ENCODE measurements around the gene FYTTD1.

The FYTTD1 gene

DNA sequence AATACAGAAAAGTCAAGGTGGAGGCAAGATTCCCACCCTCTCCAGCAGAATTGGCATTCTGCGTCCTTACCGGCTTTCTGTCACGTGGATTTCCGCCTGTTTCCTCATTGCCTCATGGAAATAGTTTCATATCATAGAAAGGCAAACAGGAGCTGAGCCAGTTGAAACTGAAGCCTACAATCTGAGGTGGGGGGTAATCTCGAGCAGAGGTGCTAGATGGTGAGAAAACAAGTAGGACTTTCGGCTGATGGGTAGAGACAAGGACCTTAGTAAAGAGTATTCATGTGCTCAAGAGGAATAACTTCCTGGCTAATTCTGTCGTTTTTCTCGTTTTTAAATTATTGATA lies 81.3 kb downstream of the FYTTD1 start:
- Histone ChIP-seq H3K27me3 (ENCODE audit: insufficient read depth, low read length, poor library complexity, severe bottlenecking) (no peaks in the 10 kb centered on the region), H3K9me3 (ENCODE audit: insufficient read depth, low read depth, low read length) (no peaks in the 10 kb centered on the region), H3K36me3 (ENCODE audit: insufficient read depth, low read length) (peaks cover 48% of the 10 kb centered on the region), H4K20me1 (ENCODE audit: insufficient read depth, low read length, poor library complexity, severe bottlenecking) (no peaks in the 10 kb centered on the region), H3K79me2 (ENCODE audit: insufficient read depth, low read length) (no peaks in the 10 kb centered on the region), H3F3A (ENCODE audit: low read depth) (no peaks in the 10 kb centered on the region), H3K9ac (ENCODE audit: low read depth, low read length, poor library complexity, severe bottlenecking) (no peak overlapping the region), H3K4me2 (ENCODE audit: low read depth, low read length, poor library complexity, severe bottlenecking) (no peak overlapping the region), H2AFZ (ENCODE audit: low read length) (no peak overlapping the region), H3K9me2 (replicated peaks; ENCODE audit: low read depth, low read length) (no peaks in the 10 kb centered on the region), H3K4me1 (ENCODE audit: insufficient read depth, low read length, poor library complexity, severe bottlenecking) (no peaks in the 10 kb centered on the region), H3K4me3 (ENCODE audit: low read length, poor library complexity, severe bottlenecking) (no peak overlapping the region)
- no peak for TF ChIP-seq CTCF (conservative IDR thresholded peaks at IDR 0.05; ENCODE audit: low read length)
- TF ChIP-seq EZH2phosphoT487 (IDR thresholded peaks at IDR 0.05; ENCODE audit: borderline replicate concordance): no peak

GRCh38 chr3:197833930-197834715 lies 84.4 kb downstream of the FYTTD1 start:
- H3K9me2 ChIP-seq (replicated peaks; ENCODE audit: low read depth, low read length): no peaks in the 10 kb centered on the region
- peaks cover 33% of the 10 kb centered on the region for H3K36me3 ChIP-seq (ENCODE audit: insufficient read depth, low read length)
- no peak overlapping the region for H2AFZ ChIP-seq (ENCODE audit: low read length)
- no peaks in the 10 kb centered on the region for H3K4me1 ChIP-seq (ENCODE audit: insufficient read depth, low read length, poor library complexity, severe bottlenecking)
- H3K4me2 ChIP-seq (ENCODE audit: low read depth, low read length, poor library complexity, severe bottlenecking): no peak overlapping the region
- H3K27me3 ChIP-seq (ENCODE audit: insufficient read depth, low read length, poor library complexity, severe bottlenecking): no peaks in the 10 kb centered on the region
- H3K4me3 ChIP-seq (ENCODE audit: low read length, poor library complexity, severe bottlenecking): no peak overlapping the region
- H3K9ac ChIP-seq (ENCODE audit: low read depth, low read length, poor library complexity, severe bottlenecking): no peak overlapping the region
- no peaks in the 10 kb centered on the region for H3F3A ChIP-seq (ENCODE audit: low read depth)
- no peaks in the 10 kb centered on the region for H3K79me2 ChIP-seq (ENCODE audit: insufficient read depth, low read length)
- no peaks in the 10 kb centered on the region for H3K9me3 ChIP-seq (ENCODE audit: insufficient read depth, low read depth, low read length)
- TF ChIP-seq CTCF (conservative IDR thresholded peaks at IDR 0.05; ENCODE audit: low read length): no peak
- TF ChIP-seq EZH2phosphoT487 (IDR thresholded peaks at IDR 0.05; ENCODE audit: borderline replicate concordance): no peak
- H4K20me1 ChIP-seq (ENCODE audit: insufficient read depth, low read length, poor library complexity, severe bottlenecking): no peaks in the 10 kb centered on the region

- no peaks in the 10 kb centered on the region for H3F3A ChIP-seq (ENCODE audit: low read depth)
- no peaks in the 10 kb centered on the region for H3K9me3 ChIP-seq (ENCODE audit: insufficient read depth, low read depth, low read length)
- H3K4me1 ChIP-seq (ENCODE audit: insufficient read depth, low read length, poor library complexity, severe bottlenecking): no peaks in the 10 kb centered on the region
- peaks cover 35% of the 10 kb centered on the region; the same call in 1 of the 2 replicates for H3K36me3 ChIP-seq (ENCODE audit: insufficient read depth, low read length)
- H3K27me3 ChIP-seq (ENCODE audit: insufficient read depth, low read length, poor library complexity, severe bottlenecking): no peaks in the 10 kb centered on the region
- H3K9me2 ChIP-seq (replicated peaks; ENCODE audit: low read depth, low read length): no peaks in the 10 kb centered on the region
- no peak overlapping the region for H2AFZ ChIP-seq (ENCODE audit: low read length)
- H4K20me1 ChIP-seq (ENCODE audit: insufficient read depth, low read length, poor library complexity, severe bottlenecking): no peaks in the 10 kb centered on the region
- no peak overlapping the region for H3K4me3 ChIP-seq (ENCODE audit: low read length, poor library complexity, severe bottlenecking)
- H3K9ac ChIP-seq (ENCODE audit: low read depth, low read length, poor library complexity, severe bottlenecking): no peak overlapping the region
- no peak overlapping the region for H3K4me2 ChIP-seq (ENCODE audit: low read depth, low read length, poor library complexity, severe bottlenecking)
- TF ChIP-seq EZH2phosphoT487 (IDR thresholded peaks at IDR 0.05; ENCODE audit: borderline replicate concordance) (no peak), CTCF (conservative IDR thresholded peaks at IDR 0.05; ENCODE audit: low read length) (no peak)
- H3K79me2 ChIP-seq (ENCODE audit: insufficient read depth, low read length): no peaks in the 10 kb centered on the region
Observed at GRCh38 chr3:197835509-197835908, 85.8 kb downstream of the FYTTD1 start.

Data from Loucy (cell line).